ENCODE results near the gene SELENOS. TPM values are rescaled to one million over a fixed set of nuclear protein-coding genes. Genes with fewer than 3 reads are reported as not detected.

The SELENOS gene
- total RNA-seq, 4 donors from 2014 or later, result 39.8 to 88.3 (median 50.2) TPM

DNA sequence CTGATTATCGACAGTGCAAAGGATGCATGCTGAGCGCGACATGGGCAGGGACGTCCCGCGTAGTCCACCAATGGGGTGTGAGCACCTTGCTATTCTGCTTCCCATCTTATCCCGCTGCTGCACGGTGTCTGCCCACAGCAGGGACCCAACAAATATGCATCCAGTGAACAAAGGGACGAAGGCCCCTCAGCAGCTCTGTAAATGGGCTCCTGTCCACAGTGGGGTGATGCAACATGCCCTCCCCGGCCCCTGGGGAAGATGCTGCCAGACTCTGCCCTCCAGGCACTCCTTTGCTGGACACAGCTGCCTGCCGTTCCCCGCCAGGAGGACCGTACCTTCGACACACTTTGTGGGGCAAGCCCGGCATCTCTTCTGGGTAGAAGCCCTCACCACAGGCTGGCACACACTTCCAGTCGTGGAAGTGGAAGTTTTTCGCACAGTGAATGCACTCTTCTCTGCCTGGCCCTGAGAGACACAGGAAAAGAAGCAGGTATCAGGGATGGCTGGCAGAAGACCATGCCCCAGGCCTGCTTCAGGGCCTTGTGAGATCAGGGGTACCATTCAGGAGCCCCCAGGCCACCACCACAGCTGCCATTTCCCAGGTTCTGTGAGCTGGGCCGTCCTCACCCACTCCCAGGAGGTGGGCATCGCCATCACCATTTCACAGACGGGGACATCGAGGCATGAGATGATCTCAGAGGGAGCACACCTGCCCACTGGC lies 35.9 kb upstream of the SELENOS start:
- Histone ChIP-seq H3K9me3 (no peaks in the 10 kb centered on the region), H3K27me3 (peaks cover 9% of the 10 kb centered on the region), H3K27ac (no peak overlapping the region), H3K36me3 (no peaks in the 10 kb centered on the region), H3K4me3 (no peak overlapping the region), H3K4me1 (no peaks in the 10 kb centered on the region)
- TF ChIP-seq, protein P1, sequence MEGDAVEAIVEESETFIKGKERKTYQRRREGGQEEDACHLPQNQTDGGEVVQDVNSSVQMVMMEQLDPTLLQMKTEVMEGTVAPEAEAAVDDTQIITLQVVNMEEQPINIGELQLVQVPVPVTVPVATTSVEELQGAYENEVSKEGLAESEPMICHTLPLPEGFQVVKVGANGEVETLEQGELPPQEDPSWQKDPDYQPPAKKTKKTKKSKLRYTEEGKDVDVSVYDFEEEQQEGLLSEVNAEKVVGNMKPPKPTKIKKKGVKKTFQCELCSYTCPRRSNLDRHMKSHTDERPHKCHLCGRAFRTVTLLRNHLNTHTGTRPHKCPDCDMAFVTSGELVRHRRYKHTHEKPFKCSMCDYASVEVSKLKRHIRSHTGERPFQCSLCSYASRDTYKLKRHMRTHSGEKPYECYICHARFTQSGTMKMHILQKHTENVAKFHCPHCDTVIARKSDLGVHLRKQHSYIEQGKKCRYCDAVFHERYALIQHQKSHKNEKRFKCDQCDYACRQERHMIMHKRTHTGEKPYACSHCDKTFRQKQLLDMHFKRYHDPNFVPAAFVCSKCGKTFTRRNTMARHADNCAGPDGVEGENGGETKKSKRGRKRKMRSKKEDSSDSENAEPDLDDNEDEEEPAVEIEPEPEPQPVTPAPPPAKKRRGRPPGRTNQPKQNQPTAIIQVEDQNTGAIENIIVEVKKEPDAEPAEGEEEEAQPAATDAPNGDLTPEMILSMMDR (IDR thresholded peaks at IDR 0.05), result no peak
- TF ChIP-seq POLR2A (IDR thresholded peaks at IDR 0.05), result no peak
- no peak for TF ChIP-seq POLR2AphosphoS5 (IDR thresholded peaks at IDR 0.05)
- no peak for TF ChIP-seq EP300 (IDR thresholded peaks at IDR 0.05)
- WGBS, result 87% methylated on average over 20 of the region's 21 CpGs
- peak; percentile 25 to 62 for DNase-seq (ENCODE audit: low spot score in 2 of 2)

DNA sequence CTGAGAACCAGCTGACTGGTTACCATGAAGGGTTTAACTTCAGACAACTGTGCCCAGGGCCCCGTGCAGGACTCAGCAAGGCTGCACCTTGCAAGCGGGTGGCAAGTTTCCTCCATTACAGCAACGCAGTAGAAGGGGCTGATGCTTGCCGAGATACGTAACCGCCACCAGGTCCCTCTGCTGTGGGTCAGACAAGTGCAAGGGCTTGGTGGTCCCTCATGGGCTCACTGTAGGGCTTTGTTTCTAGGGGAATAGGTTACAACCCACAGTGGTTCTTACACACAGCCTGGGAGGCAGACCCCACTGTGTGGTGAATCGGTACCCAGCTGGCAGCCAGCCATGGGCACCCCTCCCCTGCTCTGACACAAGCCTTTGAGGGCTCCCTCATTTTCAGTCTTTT lies 33.2 kb upstream of the SELENOS start:
- no peak overlapping the region for H3K4me3 ChIP-seq
- no peak for TF ChIP-seq EP300 (IDR thresholded peaks at IDR 0.05)
- H3K9me3 ChIP-seq, result no peaks in the 10 kb centered on the region
- H3K27ac ChIP-seq, result no peak overlapping the region
- peaks cover 9% of the 10 kb centered on the region for H3K27me3 ChIP-seq
- WGBS, result 94% methylated on average over 5 of the region's 7 CpGs
- peak in 1 of 2 donors; percentile 69 for DNase-seq (ENCODE audit: low spot score in 2 of 2)
- H3K4me1 ChIP-seq, result no peaks in the 10 kb centered on the region
- no peaks in the 10 kb centered on the region for H3K36me3 ChIP-seq

DNA sequence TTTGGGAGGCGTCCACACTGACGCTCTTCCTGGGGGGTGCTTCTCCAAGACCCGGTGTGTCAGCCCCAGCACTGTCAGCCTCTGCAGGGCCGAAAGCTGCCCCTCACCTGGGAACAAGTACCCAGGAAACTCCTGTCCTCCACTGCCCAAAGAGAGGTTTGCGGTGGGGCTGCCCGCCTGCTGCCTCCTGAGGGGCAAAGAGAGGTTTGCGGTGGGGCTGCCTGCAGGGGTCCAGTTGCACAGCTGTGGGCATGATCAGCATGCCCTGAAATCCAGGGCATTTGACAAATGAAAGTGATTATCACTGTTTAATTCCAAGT lies 32.8 kb upstream of the SELENOS start:
- no peak overlapping the region for H3K27ac ChIP-seq
- no peaks in the 10 kb centered on the region for H3K36me3 ChIP-seq
- H3K4me1 ChIP-seq, result no peaks in the 10 kb centered on the region
- no peak overlapping the region for H3K4me3 ChIP-seq
- DNase-seq (ENCODE audit: low spot score in 2 of 2), result peak in 1 of 2 donors; percentile 76
- WGBS, result 91% methylated on average over 7 of the region's 7 CpGs
- peaks cover 9% of the 10 kb centered on the region for H3K27me3 ChIP-seq
- TF ChIP-seq, protein P1 (IDR thresholded peaks at IDR 0.05), result no peak
- no peaks in the 10 kb centered on the region for H3K9me3 ChIP-seq

DNA sequence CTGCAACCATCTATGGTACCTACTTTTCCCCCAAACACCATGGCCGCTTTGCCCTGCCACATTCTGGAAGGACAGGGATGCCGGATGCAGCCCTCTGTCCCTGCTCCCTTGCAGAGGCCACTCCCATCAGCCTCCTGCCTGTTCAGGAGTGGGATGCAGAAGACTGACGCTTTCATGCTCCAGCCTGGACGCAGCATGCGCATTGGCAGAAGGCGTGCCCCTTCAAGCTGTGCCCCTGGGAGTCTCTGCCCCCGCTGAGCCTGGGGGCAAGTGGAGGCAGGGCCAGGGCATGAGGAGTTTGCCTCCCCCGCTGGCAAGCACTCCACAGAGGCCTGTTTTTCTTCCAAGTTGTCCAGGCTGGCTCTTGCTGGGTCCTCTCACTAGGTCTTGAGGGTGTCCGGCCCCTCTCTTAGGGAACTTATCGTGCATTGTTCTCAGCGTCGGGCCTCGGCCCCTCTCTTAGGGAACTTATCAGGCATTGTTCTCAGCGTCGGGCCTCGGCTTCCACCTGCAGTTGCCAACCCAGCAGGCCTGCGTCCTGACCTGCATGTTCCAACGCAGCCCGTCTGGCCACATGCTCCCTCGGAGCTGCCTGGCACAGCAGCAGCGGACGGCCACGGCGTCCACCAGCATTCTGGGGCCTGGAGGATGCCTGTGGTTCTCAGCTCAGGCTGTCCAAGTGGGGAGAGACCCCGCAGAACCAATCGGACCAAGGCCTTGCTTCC lies 32.3 kb upstream of the SELENOS start:
- peak in 1 of 2 donors; percentile 44 for DNase-seq (ENCODE audit: low spot score in 2 of 2)
- Histone ChIP-seq H3K27ac (no peak overlapping the region), H3K4me3 (no peak overlapping the region), H3K9me3 (no peaks in the 10 kb centered on the region), H3K27me3 (peaks cover 9% of the 10 kb centered on the region), H3K4me1 (no peaks in the 10 kb centered on the region), H3K36me3 (no peaks in the 10 kb centered on the region)
- TF ChIP-seq EP300 (IDR thresholded peaks at IDR 0.05) (no peak), POLR2A (IDR thresholded peaks at IDR 0.05) (no peak), POLR2AphosphoS5 (IDR thresholded peaks at IDR 0.05) (no peak)
- TF ChIP-seq, protein P1 (IDR thresholded peaks at IDR 0.05), result no peak
- 91% methylated on average over 25 of the region's 26 CpGs for WGBS

DNA sequence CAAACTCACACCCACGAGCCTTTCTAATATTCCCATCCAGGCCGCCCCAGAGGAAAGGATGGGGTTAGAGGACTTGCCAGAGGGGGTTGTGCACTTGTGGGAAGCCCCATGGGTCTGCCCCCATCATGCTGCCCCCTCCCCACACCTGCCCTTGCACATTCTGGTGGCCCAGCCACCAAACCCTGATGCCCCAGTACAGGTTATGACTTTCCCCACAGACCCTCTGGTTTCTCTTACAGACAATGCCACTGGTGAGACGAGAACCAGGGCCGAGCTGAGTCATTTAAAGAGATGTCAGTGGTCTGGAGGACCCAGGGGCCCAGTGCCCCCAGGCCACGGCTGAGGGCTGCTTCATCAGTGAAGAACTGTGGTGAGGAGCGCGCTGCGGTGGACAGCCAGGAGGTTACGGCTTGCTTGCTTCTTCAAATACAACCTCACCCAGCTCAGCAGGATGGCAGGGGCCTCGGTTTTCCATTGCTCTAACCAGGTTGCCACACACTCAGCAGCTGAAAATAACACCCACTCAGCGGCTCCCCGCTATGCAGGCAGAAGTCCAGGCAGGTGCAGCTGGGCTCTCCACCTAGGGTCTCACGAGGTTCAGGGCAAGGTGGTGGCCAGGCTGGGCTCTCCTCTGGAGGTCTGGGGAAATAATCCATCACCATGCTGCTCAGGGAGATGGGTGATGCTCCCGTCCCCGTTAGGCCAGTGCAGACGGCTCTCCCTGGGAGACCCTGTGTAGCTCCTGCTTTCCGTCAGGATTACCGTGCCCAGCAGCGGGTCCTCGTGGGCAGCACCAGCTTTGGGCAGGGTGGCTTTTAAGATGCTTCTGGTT lies 31.5 kb upstream of the SELENOS start:
- no peak overlapping the region for H3K27ac ChIP-seq
- H3K4me1 ChIP-seq, result no peaks in the 10 kb centered on the region
- DNase-seq (ENCODE audit: low spot score in 2 of 2), result no peak
- no peak for TF ChIP-seq POLR2AphosphoS5 (IDR thresholded peaks at IDR 0.05)
- TF ChIP-seq, protein P1 (IDR thresholded peaks at IDR 0.05), result no peak
- TF ChIP-seq EP300 (IDR thresholded peaks at IDR 0.05), result no peak
- H3K36me3 ChIP-seq, result no peaks in the 10 kb centered on the region
- H3K9me3 ChIP-seq, result no peaks in the 10 kb centered on the region
- H3K27me3 ChIP-seq, result peaks cover 9% of the 10 kb centered on the region
- 78% methylated on average over 19 of the region's 20 CpGs for WGBS
- H3K4me3 ChIP-seq, result no peak overlapping the region

Measured in suprapubic skin (tissue), 4 donors.